Activated CD4-positive, alpha-beta T cell treated with anti-CD3 and anti-CD28 coated beads, Interleukin-2, amount 50 U/mL, for 24 hours (primary cell): ENCODE measurements around the gene HOXB5.

ENCODE experiments used
- DNase-seq, 2 donors: peaks; one replicate each; pipeline ENCODE4 v3.0.0-alpha.2; 2020; ENCODE audit warnings: low read depth in 1 of 2, low spot score in 1 of 2

HOXB5 gene

DNA sequence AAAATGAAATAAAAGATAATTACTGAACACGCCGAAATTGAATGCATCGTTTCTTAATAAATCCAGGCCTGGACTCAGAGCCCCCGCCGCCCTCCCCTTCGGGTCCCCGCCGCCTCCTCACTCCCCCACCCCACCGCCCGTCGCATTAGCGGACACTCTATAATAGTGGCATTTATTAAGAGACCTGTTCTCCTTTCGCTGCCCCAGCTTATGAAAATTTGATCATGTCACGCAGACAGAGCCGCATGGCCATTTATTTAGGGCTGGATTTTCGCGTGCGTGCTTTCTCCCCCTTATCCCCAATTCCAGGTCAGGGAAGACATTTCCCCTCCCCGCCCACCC is 42.4 kb downstream of the HOXB5 start:
- DNase-seq: no peak

DNA sequence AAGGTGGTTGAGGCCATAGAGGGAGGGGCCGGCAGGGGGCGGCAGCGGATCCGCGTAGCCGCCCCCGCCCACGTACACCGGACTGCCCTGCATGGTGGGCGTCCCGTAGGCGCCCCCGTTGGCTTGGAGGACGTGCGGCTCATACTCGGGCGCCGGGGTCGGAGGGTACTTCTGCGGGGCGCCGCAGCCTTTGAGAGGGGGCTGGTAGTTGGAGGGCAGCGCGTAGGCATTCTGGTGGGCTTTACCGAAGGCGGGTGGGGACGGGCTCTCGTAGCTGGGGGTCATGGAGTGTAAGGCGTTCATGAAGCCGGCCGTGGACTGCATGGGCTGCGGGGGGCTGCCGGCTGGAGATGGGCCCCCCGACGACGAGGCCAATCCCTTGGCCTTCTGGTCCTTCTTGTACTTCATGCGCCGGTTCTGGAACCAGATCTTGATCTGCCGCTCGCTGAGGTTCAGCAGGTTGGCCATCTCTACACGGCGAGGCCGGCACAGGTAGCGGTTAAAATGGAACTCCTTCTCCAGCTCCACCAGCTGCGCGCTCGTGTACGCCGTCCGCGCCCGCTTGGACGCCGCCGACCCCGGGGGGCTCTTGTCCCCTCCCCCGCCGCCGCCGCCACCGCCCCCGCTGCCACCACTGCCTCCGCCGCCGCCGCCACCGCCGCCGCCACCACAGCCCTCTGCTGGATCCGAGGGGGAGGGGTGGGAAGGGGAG is 42.9 kb downstream of the HOXB5 start:
- DNase-seq: no peak

DNA sequence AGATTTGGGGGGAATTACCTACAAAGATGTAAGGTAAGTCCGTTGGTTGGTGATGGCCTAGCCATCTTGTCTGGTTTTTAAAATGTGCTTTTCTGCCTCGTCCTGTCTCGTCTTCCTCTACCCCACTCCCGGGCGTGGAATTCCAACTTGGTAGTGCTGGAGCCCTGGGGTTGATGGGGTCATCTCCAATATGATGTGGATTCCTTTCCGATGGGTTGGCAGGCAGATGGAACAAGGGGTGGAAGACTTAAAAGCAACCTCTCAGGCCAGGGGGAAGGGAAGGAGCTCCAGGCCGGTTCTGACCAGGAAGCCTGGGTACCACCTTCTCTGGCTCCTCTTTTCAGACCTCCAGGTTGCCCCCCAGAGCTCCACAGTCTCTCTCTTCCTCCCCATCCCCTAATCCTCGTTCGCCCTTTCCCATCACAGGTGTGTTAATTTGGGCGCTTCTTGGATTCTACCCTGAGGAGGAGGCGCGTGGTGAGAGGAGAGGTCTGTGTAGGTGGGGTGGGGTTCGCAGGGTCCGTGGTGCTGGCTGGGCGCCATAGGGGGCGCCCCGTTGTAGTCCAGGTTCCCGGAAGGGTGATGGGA is 43.6 kb downstream of the HOXB5 start:
- no peak for DNase-seq

DNA sequence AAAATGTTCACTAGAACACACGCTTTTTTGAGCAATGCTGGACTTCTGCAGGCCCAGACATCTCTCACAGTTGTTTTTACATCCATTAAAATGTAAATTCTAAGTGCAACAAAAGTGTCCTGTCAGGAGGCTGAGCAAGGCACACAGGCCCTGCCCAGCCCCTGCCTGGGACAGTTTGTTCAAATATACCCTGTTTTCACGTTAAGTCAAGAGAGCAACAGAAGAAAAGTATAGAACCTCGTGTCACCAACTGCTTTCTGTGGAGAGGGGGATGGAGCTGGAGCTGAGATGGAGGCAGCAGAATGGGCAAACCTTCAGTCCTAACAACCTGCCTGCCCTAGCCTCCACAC is 44.3 kb downstream of the HOXB5 start:
- no peak for DNase-seq

DNA sequence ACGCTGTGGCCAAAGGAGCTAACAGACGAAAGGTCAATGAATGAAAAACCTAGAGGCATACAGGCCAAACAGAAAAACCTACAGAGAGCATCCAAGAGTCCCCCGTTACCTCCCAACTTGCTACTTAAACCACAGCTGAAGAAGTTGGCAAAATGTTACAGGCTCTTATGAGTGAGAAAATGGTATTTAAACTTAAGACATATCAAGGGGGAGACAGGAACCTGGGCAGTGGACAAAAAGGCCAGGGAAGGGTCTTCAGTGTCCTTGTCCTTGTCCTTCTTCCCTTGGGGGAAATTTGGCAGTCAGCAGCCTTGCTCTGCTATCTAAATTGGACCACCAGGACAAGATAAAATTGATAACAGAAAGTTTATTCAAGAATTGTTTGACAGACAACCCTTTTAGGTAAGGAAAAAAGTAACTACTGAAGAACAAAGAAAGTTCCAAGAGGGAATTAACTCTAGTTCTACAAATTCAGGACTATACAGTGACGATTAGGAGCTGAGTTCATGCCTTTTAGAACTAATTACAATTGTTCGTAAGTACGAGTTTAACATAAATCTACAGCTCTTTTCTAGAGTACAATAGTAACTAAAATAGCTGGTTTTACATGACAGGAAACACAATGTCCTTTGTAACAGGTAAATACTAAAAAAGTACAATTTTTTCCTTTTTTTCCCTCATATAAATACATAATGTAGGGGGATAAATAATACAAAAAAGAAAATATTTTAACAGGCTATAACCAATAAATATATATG is 44.9 kb downstream of the HOXB5 start:
- no peak for DNase-seq

DNA sequence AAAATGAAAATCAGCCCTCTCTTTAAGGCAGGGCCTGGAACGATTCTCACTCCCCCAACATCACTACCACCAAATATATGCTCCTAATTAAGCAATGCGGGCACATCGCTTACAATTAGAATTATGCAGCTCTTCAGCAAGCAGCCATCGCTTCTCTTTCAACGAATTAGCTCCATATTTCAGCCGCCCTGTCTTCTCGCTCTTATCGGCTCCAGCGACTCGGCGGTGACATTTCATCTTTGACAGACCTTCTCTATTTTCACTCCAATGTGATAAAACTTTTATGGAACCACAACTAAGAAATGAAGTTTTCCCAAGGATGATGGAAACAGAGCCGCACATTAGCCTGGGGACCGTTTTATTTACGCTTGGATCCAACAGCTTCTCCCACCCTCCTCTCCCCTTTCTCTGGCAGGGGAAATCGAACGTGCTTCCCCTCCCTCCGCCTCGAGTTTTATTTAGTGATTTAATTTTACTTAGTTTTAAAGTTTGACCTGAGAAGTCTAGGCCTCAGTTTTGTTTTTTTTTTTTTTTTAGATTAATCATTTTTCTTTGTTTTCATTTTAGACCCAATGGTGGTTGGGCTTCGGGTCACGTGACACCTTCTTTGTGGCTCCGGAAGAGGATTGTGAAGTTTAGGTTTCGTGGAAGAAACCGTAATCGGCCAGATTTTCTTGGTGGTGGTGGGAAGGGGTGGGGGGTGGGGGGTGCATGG is 45.6 kb downstream of the HOXB5 start:
- DNase-seq: peak in 1 of 2 donors; percentile 27

DNA sequence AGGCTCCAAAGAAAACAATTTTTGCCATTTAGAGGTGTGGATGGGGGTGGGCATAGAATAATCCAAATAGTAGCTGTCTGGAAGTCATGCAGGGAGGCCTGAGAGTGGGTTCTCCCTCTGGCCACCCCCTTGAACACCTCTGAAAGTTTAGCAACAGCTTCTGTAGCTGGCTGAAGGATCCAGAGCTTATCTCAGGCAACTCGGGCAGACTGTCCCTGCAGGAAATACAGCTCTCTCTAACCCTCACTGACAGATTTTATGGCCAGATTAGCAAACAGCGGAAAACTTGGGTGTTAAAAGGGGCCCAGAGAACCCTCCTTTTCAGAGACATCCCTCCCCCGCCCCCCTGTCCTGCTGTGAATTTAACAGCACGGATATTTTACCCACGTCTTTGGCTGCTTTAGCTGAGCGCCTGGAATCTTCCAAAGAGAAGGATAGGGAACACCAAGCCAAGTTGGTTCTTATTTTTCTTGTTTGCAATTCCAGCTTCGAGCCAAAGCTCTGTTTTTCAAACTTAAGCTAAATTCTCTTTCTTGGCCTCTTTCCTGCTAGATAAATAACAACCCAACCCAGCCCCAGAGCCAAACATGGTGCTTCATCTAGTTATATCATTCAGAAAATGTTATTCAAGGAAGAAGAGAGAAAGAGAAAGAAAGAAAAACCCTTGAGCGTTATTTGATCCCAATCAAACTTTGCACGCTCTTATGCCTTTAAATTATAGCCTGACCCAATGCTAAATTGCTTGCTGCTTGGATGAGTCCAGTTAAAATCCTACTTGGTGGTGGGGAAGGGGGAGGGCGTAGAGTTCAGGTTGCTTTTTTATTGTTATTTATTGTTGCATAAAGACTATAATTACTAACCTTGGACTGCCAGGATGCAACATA is 46.4 kb downstream of the HOXB5 start:
- DNase-seq: no peak

DNA sequence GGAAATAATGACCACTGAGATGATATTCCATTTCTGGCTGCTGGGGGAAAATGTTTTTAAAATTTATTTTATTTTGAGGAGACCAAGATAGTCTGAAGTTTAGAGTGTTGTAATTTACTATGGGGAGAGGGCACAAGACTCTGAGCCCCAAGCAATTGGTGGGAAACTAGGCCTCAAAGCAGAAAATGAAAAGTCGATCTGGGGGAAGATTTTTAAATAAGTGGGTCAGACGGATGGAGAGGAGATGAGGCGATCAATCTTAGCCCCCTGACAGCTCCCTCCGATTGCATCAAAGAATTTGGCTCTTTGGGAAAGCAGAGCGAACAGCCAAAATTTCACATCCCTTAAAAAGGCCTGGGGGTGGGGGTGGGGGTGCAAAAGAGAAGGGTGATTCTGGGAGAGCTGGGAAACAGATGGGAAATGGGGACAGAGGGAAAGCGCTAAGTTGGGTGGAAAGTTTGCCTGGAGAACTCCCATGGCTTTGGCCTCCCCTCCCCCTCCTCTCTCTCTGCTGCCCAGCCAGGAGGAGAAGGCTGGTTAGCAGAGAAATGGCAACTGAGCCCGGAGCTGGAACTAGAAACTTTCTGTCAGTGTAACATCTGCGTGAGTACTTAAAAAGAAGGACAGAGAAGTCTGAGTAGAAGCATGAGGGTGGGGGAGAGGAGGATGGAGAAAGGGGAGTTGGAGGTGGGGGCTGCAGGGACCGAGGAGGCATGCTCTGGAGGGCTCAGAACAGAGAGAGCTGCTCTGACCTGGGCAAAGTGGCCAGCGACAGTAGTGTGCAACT is 47.2 kb downstream of the HOXB5 start:
- DNase-seq: no peak

DNA sequence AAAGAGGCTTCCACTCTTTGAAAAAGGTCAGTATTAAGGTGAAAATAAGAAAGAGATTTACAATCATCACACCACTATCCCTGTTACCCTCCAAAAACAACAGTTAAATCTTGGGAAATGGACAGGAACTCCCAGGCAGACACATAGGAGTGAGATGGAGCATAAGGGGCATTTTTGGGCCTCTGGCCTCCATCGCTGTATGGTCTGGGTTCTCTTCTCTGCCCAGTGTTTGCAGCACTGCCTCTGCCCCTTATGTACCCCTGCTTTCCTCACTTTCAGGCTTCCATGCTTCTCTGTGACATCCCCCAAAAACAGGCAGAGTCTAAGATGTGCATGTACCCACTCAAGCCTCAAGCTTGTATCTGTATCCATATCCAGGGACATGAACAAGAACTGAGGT is 48.0 kb downstream of the HOXB5 start:
- DNase-seq: no peak

DNA sequence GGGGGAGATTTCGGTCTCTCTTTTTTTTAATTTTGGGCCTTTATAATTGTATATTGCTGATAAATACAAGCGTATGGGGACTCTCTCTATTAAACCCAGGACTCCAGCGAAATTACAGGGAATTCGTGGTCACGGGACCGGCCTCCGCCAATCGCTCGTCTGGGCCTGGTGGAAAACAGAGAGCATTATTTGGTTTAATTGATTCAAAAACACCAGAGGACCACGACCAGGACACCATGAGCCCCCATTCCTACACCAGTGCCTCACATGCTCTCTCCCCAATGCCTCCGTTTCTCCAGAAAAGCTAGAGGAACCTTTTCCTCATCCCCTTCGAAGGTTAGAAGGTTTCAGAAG is 48.6 kb downstream of the HOXB5 start, which contains the start of gene HOXB2:
Gene HOXB2 (minus strand): TSS at position 88 of the 354 bp plus-strand sequence. CDS start 198 bp downstream, outside the sequence.
- no peak for DNase-seq

DNA sequence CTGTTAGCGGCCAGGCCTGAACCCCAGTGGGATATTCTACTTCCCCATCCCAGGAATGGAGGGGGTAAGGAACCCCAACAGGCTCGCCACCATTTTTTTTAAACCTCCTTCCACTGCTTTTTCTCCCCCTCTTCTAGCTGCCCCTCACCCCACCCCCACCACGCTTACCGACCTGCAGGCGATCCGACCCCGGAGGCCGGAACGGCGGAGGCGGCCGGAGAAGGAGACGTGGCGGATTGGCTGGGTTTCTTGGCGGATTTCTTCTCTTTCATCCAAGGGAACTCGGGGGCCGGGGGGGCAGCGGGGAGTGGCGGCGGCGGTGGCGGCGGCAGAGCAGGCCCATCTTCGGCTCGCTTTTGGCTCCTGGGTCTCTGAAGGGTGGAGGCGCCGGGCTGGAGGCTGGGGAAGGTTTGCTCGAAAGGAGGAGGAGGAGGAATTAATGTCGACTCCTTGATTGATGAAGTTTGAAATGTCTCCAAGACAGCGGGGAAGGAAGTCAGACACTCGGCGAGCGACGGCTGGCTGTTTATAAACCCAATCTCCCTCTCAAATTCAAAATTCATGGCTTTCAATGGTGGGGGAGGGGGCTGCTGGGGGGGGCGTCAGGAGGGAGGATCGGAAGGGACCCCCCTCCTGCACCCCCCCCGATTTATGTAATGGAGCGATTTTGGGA is 49.1 kb downstream of the HOXB5 start:
- peak in 1 of 2 donors; percentile 22 for DNase-seq

DNA sequence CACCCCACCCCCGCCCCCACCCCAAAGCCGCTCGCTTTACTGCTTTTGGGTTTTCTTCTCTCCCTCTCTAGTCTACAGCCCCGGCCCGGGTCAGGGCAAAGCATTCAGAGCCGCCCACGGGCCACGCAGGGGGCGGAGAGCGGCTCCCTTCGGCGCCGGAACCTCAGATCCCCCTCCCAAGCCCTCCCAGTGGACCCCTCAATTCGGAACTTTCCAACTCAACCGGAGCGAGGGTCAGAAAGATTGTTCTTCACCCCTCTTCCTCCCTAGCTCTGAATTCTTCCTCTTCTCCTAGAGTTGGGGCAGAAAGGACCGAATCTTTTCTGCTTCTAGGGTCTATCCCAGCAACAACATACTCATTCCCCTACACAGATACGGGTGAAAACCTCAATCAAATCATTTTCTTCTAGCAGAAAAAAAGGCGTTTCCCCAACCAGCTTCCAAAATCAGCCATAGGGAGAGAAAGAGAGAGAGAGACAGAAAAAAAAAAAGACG is 49.7 kb downstream of the HOXB5 start:
- peak in 1 of 2 donors; percentile 29 for DNase-seq

DNA sequence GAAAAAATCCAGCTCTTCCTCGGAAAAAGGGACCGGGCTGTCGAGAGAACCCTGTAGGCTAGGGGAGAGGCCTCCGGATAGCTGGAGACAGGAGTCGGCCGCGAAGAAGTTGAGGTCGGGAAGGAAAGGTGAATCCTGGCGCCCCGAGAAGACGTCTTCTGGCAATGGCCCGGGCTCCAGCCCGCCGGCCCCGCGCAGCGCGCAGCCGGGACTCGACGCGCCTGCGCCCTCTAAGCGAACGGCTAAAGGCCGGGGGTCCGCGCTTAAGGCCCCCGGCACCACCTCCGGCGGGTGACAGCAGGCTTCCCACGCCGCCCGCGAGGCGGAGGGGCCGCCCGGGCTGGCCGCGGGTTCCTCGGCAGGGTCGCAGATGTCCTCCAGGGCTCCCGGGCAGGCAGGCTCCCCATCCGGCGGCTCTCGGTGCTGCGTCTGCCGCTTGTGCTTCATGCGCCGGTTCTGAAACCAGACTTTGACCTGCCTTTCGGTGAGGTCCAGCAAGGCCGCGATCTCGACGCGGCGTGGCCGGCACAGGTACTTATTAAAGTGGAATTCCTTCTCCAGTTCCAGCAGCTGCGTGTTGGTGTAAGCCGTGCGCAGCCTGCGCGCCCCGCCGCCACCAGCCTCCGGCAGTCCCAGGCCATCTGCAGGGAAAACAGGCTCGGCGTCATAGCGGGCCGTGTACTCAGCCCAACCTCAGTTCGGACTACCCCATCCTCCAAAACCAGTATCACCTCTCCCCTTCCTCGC is 50.3 kb downstream of the HOXB5 start:
- peak; percentile 46 to 48 for DNase-seq

DNA sequence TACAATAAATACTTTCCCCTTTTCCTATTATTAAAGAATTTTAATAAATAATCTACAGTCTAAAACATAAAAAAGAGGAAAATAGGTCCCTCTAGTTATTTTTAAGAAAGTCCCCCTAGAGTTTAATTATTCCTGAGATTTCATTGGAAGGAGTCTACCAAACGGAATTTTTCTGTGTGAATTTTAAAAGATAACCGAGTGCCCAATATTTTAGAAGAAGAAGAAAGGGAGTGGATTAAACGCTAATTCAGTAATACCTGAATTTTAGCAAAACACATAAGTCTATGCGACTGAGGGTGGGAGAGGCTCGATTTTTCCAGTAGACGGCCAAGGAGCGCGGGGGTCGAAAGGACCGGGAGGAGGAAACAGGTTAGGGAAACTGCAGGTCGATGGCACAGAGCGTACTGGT is 50.9 kb downstream of the HOXB5 start:
- DNase-seq: no peak

DNA sequence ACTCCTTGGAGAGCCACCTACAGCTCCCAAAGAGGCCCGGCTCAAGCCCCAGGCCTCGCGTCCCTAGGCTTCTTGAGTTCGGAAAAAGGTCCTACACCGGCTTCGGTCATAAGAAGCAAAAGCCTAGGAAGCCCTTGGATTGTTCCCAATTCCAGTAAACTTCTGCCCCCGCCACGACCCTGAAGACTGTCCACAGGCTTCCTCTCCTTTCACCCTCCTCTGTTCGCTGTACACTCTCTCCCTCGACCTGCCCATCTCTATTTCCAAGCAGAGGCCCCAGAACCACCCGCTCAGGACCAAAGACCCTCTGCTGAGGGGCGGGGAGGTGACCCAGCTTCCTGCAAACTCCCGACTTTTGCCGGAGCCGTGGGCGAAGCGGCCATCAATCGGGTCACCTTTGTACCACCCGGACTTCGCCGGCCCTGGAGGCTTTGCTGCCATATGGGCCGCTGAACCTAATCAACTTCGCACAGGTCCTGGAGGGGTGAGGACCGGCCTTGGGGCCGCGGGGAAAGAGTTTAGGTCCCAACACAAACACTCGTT is 51.4 kb downstream of the HOXB5 start:
- peak in 1 of 2 donors; percentile 12 for DNase-seq

DNA sequence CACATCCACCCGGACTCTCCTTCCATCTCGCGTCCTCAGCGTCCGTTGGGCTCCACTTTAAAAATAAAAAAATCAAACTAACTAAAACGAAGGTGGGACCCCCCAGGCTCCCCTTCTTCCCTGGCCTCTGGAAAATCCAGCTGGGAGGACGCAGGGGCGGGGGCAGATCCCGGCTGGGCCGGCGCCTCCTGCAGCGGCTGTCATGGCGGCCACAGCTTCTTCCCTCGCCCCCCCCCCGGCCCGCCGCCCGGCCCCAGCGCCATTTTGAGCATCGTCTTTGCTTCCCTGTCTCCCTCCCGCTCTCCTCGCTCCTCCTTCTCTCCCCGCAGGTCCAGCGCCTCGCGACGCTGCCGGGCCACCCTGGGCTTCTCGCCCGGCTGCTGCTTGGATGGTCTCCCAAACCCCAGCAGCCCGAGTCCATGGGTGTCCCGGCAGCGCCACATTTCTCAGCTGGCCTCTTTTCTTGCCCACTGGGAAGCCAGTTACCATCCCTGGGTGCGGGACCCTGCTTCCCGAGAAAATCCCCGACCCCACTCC is 51.9 kb downstream of the HOXB5 start:
- DNase-seq: peak in 1 of 2 donors; percentile 37
